Naive thymus-derived CD4-positive, alpha-beta T cell (primary cell): ENCODE data around the gene RIMS1. TPM values are rescaled to one million over a fixed set of nuclear protein-coding genes. Genes with fewer than 3 reads are reported as not detected.

ENCODE experiments used
- ATAC-seq: fragments of 150-1000 bp; cut with Tn5 transposase; 2 replicates; pipeline ENCODE4 v1.10.0; 2021; ENCODE audit warnings: mild to moderate bottlenecking, moderate library complexity
- CTCF ChIA-PET: fragments of 350-600 bp; sonication (Branson Sonifier 250); formaldehyde crosslinking; loops from one replicate; lab custom pipeline; 2021; ENCODE audit warnings: antibody characterized with exemption; lab: Charles Lee
- POLR2A ChIA-PET: fragments of 350-600 bp; sonication (Branson Sonifier 250); formaldehyde crosslinking; loops from one replicate; lab custom pipeline; 2021; ENCODE audit warnings: antibody characterized with exemption, inconsistent platforms; lab: Charles Lee
- DNase-seq, 9 donors: peaks; one replicate each; pipeline versions ENCODE4 v3.0.0 to v3.0.0-alpha.2; 2020 to 2022; ENCODE audit warnings: mixed read lengths in 1 of 9
- H3K27ac ChIP-seq: one replicate; pipeline ENCODE4 v1.7.0; 2013; ENCODE audit warnings: mild to moderate bottlenecking, low read depth, low read length, moderate library complexity
- H3K27me3 ChIP-seq, 2 donors: one replicate each; pipeline ENCODE4 v1.7.0; 2013; ENCODE audit warnings: low read length in 2 of 2, mild to moderate bottlenecking in 2 of 2, moderate library complexity in 2 of 2; ENCODE audit not compliant: control insufficient read depth in 2 of 2, insufficient read depth in 2 of 2
- H3K36me3 ChIP-seq, 3 experiments: 1 replicate in 2 of 3; 2 replicates in 1 of 3; pipeline ENCODE4 v1.7.0; 2013; ENCODE audit warnings: low read length in 3 of 3, mild to moderate bottlenecking in 3 of 3, moderate library complexity in 1 of 3; ENCODE audit not compliant: insufficient read depth in 3 of 3, control insufficient read depth in 2 of 3
- H3K4me1 ChIP-seq, 2 donors: one replicate each; pipeline ENCODE4 v1.7.0; 2013; ENCODE audit warnings: low read length in 2 of 2, mild to moderate bottlenecking in 2 of 2, moderate library complexity in 1 of 2; ENCODE audit not compliant: control insufficient read depth in 2 of 2, insufficient read depth in 2 of 2
- H3K4me3 ChIP-seq: 2 replicates; pipeline ENCODE4 v1.7.0; 2013; ENCODE audit warnings: mild to moderate bottlenecking, low read length
- H3K9me3 ChIP-seq, 3 experiments: 1 replicate in 2 of 3; 2 replicates in 1 of 3; pipeline ENCODE4 v1.7.0; 2013; ENCODE audit warnings: low read length in 3 of 3; ENCODE audit not compliant: control insufficient read depth in 2 of 3
- H3K27ac Mint-ChIP-seq, 9 donors: one replicate each; pipeline ENCODE4 v1.8.0; 2020 to 2022; ENCODE audit warnings: mixed read lengths in 9 of 9, mild to moderate bottlenecking in 8 of 9, moderate library complexity in 5 of 9, inconsistent platforms in 2 of 9
- H3K27me3 Mint-ChIP-seq, 5 donors: one replicate each; pipeline ENCODE4 v1.8.0; 2021 to 2022; ENCODE audit warnings: mixed read lengths in 5 of 5, mild to moderate bottlenecking in 1 of 5
- H3K36me3 Mint-ChIP-seq, 5 donors: one replicate each; pipeline ENCODE4 v1.8.0; 2020 to 2022; ENCODE audit warnings: mixed read lengths in 5 of 5, mild to moderate bottlenecking in 3 of 5, inconsistent platforms in 1 of 5
- H3K4me1 Mint-ChIP-seq, 7 donors: one replicate each; pipeline ENCODE4 v1.8.0; 2020 to 2022; ENCODE audit warnings: mixed read lengths in 7 of 7, mild to moderate bottlenecking in 3 of 7, inconsistent platforms in 1 of 7
- H3K4me3 Mint-ChIP-seq, 10 donors: one replicate each; pipeline ENCODE4 v1.8.0; 2020 to 2022; ENCODE audit warnings: mild to moderate bottlenecking in 10 of 10, mixed read lengths in 10 of 10, moderate library complexity in 6 of 10, inconsistent platforms in 2 of 10
- H3K9me3 Mint-ChIP-seq, 11 donors: one replicate each; pipeline ENCODE4 v1.8.0; 2020 to 2022; ENCODE audit warnings: mixed read lengths in 11 of 11, mild to moderate bottlenecking in 4 of 11, inconsistent platforms in 1 of 11, moderate library complexity in 1 of 11
- intact Hi-C, 2 donors: fragments of 100-400 bp; cut with micrococcal nuclease; formaldehyde crosslinking; loops; one replicate each; pipeline ENCODE4 v1.15.1; 2023
- polyA plus RNA-seq, 2 donors: library from polyadenylated mRNA; unstranded; fragments of 300-500 nt; fragmentation: Illumina TruSeq; gene quantifications; one replicate each; pipeline ENCODE4 v1.2.3, GENCODE V29; 2021
- total RNA-seq, 6 experiments: library from RNA in 5 of 6; stranded (reverse) in 5 of 6; gene quantifications; 1 replicate in 5 of 6; 2 replicates in 1 of 6; pipeline ENCODE4 v1.2.3 and lab custom pipeline; 2021 to 2026

The RIMS1 gene
- total and polyA plus RNA-seq, 7 experiments from 2014 or later, result not detected

GRCh38 chr6:72246926-72247325 is 360.6 kb downstream of the RIMS1 start:
- CTCF ChIA-PET, result no interaction called here
- ATAC-seq, result no peak
- no peaks in the 10 kb centered on the region for H3K36me3 ChIP-seq
- H3K27ac Mint-ChIP-seq, result no peak overlapping the region
- no peaks in the 10 kb centered on the region for H3K36me3 Mint-ChIP-seq
- no peak overlapping the region for H3K27ac ChIP-seq
- intact Hi-C loops, result no loop called here
- H3K4me1 Mint-ChIP-seq, result no peaks in the 10 kb centered on the region
- H3K4me1 ChIP-seq, result no peaks in the 10 kb centered on the region
- peaks cover 0 to 2% (median 0%) of the 10 kb centered on the region in 11 donors for H3K9me3 Mint-ChIP-seq
- H3K27me3 ChIP-seq, result no peaks in the 10 kb centered on the region
- no peaks in the 10 kb centered on the region for H3K9me3 ChIP-seq
- H3K27me3 Mint-ChIP-seq, result no peaks in the 10 kb centered on the region
- no peak overlapping the region for H3K4me3 Mint-ChIP-seq
- no peak for DNase-seq
- no peak overlapping the region for H3K4me3 ChIP-seq
- POLR2A ChIA-PET, result no interaction called here

- Histone ChIP-seq H3K4me1 (no peaks in the 10 kb centered on the region), H3K36me3 (no peaks in the 10 kb centered on the region), H3K9me3 (no peaks in the 10 kb centered on the region), H3K27me3 (no peaks in the 10 kb centered on the region), H3K27ac (no peak overlapping the region), H3K4me3 (no peak overlapping the region)
- H3K36me3 Mint-ChIP-seq, result no peaks in the 10 kb centered on the region
- no peak overlapping the region for H3K27ac Mint-ChIP-seq
- H3K4me1 Mint-ChIP-seq, result no peaks in the 10 kb centered on the region
- ChIA-PET CTCF (no interaction called here), POLR2A (no interaction called here)
- DNase-seq (no peak), ATAC-seq (no peak)
- H3K9me3 Mint-ChIP-seq, result peaks cover 0 to 2% (median 0%) of the 10 kb centered on the region in 11 donors
- H3K27me3 Mint-ChIP-seq, result no peaks in the 10 kb centered on the region
- H3K4me3 Mint-ChIP-seq, result no peak overlapping the region
- intact Hi-C loops, result no loop called here
Measured at GRCh38 chr6:72248621-72249020, 362.3 kb downstream of the RIMS1 start.

GRCh38 chr6:72250664-72251063 is 364.3 kb downstream of the RIMS1 start:
- H3K4me3 ChIP-seq, result no peak overlapping the region
- Mint-ChIP-seq H3K4me1 (no peaks in the 10 kb centered on the region), H3K4me3 (no peak overlapping the region), H3K27ac (no peak overlapping the region), H3K9me3 (peaks cover 0 to 2% (median 0%) of the 10 kb centered on the region in 11 donors), H3K27me3 (no peaks in the 10 kb centered on the region), H3K36me3 (no peaks in the 10 kb centered on the region)
- ChIA-PET POLR2A (no interaction called here), CTCF (no interaction called here)
- ATAC-seq, result no peak
- no peaks in the 10 kb centered on the region for H3K36me3 ChIP-seq
- intact Hi-C loops, result no loop called here
- H3K4me1 ChIP-seq, result no peaks in the 10 kb centered on the region
- DNase-seq, result no peak
- H3K9me3 ChIP-seq, result no peaks in the 10 kb centered on the region
- H3K27ac ChIP-seq, result no peak overlapping the region
- H3K27me3 ChIP-seq, result no peaks in the 10 kb centered on the region

GRCh38 chr6:72260489-72260888 is 374.1 kb downstream of the RIMS1 start:
- intact Hi-C loops, result no loop called here
- Histone ChIP-seq H3K9me3 (no peaks in the 10 kb centered on the region), H3K27me3 (no peaks in the 10 kb centered on the region), H3K4me1 (no peaks in the 10 kb centered on the region), H3K27ac (no peak overlapping the region), H3K4me3 (no peak overlapping the region), H3K36me3 (no peaks in the 10 kb centered on the region)
- no peak for ATAC-seq
- Mint-ChIP-seq H3K27me3 (no peaks in the 10 kb centered on the region), H3K36me3 (no peaks in the 10 kb centered on the region), H3K27ac (no peak overlapping the region), H3K9me3 (peaks cover 0 to 2% (median 0%) of the 10 kb centered on the region in 11 donors), H3K4me3 (no peak overlapping the region), H3K4me1 (no peaks in the 10 kb centered on the region)
- no peak for DNase-seq
- ChIA-PET POLR2A (no interaction called here), CTCF (no interaction called here)

GRCh38 chr6:72261554-72261953 is 375.2 kb downstream of the RIMS1 start:
- H3K4me3 ChIP-seq, result no peak overlapping the region
- H3K4me1 ChIP-seq, result no peaks in the 10 kb centered on the region
- H3K27ac ChIP-seq, result no peak overlapping the region
- no peak for ATAC-seq
- ChIA-PET POLR2A (no interaction called here), CTCF (no interaction called here)
- H3K27me3 ChIP-seq, result no peaks in the 10 kb centered on the region
- H3K36me3 ChIP-seq, result no peaks in the 10 kb centered on the region
- no peaks in the 10 kb centered on the region for H3K27me3 Mint-ChIP-seq
- peaks cover 0 to 2% (median 0%) of the 10 kb centered on the region in 11 donors for H3K9me3 Mint-ChIP-seq
- no peaks in the 10 kb centered on the region for H3K4me1 Mint-ChIP-seq
- DNase-seq, result no peak
- H3K4me3 Mint-ChIP-seq, result no peak overlapping the region
- H3K36me3 Mint-ChIP-seq, result no peaks in the 10 kb centered on the region
- H3K9me3 ChIP-seq, result no peaks in the 10 kb centered on the region
- intact Hi-C loops, result no loop called here
- H3K27ac Mint-ChIP-seq, result no peak overlapping the region

- no peaks in the 10 kb centered on the region for H3K27me3 ChIP-seq
- H3K27ac ChIP-seq, result no peak overlapping the region
- H3K9me3 ChIP-seq, result no peaks in the 10 kb centered on the region
- H3K9me3 Mint-ChIP-seq, result peaks cover 0 to 2% (median 0%) of the 10 kb centered on the region in 11 donors
- DNase-seq (no peak), ATAC-seq (no peak)
- no peak overlapping the region for H3K4me3 ChIP-seq
- no peaks in the 10 kb centered on the region for H3K36me3 ChIP-seq
- H3K4me1 ChIP-seq, result no peaks in the 10 kb centered on the region
- H3K27me3 Mint-ChIP-seq, result no peaks in the 10 kb centered on the region
- intact Hi-C loops, result no loop called here
- ChIA-PET CTCF (no interaction called here), POLR2A (no interaction called here)
- no peaks in the 10 kb centered on the region for H3K36me3 Mint-ChIP-seq
- no peaks in the 10 kb centered on the region for H3K4me1 Mint-ChIP-seq
- no peak overlapping the region for H3K4me3 Mint-ChIP-seq
- no peak overlapping the region for H3K27ac Mint-ChIP-seq
Measured at GRCh38 chr6:72262254-72262653, 375.9 kb downstream of the RIMS1 start.

- H3K27me3 Mint-ChIP-seq, result no peaks in the 10 kb centered on the region
- Histone ChIP-seq H3K4me3 (no peak overlapping the region), H3K9me3 (no peaks in the 10 kb centered on the region), H3K4me1 (no peaks in the 10 kb centered on the region), H3K36me3 (no peaks in the 10 kb centered on the region), H3K27ac (no peak overlapping the region), H3K27me3 (no peaks in the 10 kb centered on the region)
- ChIA-PET CTCF (no interaction called here), POLR2A (no interaction called here)
- peaks cover 0 to 2% (median 0%) of the 10 kb centered on the region in 11 donors for H3K9me3 Mint-ChIP-seq
- intact Hi-C loops, result no loop called here
- no peak overlapping the region for H3K4me3 Mint-ChIP-seq
- H3K27ac Mint-ChIP-seq, result no peak overlapping the region
- H3K4me1 Mint-ChIP-seq, result no peaks in the 10 kb centered on the region
- DNase-seq, result no peak
- H3K36me3 Mint-ChIP-seq, result no peaks in the 10 kb centered on the region
- no peak for ATAC-seq
Measured at GRCh38 chr6:72267470-72267869, 381.1 kb downstream of the RIMS1 start.
